GM21390 (cell line): ENCODE results near the gene TSPEAR.

Experiments
- ATAC-seq: cut with Tn5 transposase; IDR thresholded peaks from one replicate; pipeline ENCODE4 v1.9.1; 2021; ENCODE audit not compliant: unreplicated experiment

Gene TSPEAR

GRCh38 chr21:44478124-44478800, 233.1 kb downstream of the TSPEAR start:
- no peak for ATAC-seq

- ATAC-seq = no peak
Measured at GRCh38 chr21:44477712-44478111, 233.7 kb downstream of the TSPEAR start.

GRCh38 chr21:44477131-44477530, 234.2 kb downstream of the TSPEAR start:
- no peak for ATAC-seq

GRCh38 chr21:44475266-44475845, 236.0 kb downstream of the TSPEAR start:
- ATAC-seq = no peak

- ATAC-seq = no peak
Measured at GRCh38 chr21:44473915-44474555, 237.3 kb downstream of the TSPEAR start.

- ATAC-seq = no peak
Measured at GRCh38 chr21:44471996-44472395, 239.4 kb downstream of the TSPEAR start.

GRCh38 chr21:44471341-44471740, 240.0 kb downstream of the TSPEAR start:
- ATAC-seq = no peak

GRCh38 chr21:44467859-44468195, 243.5 kb downstream of the TSPEAR start:
- no peak for ATAC-seq

GRCh38 chr21:44466996-44467858, 244.1 kb downstream of the TSPEAR start:
- no peak for ATAC-seq

GRCh38 chr21:44466351-44466954, 244.9 kb downstream of the TSPEAR start:
- no peak for ATAC-seq

- ATAC-seq = no peak
Measured at GRCh38 chr21:44464351-44464750, 247.0 kb downstream of the TSPEAR start.

GRCh38 chr21:44463724-44464123, 247.6 kb downstream of the TSPEAR start:
- ATAC-seq = no peak

- no peak for ATAC-seq
Measured at GRCh38 chr21:44462834-44463200, 248.6 kb downstream of the TSPEAR start.

- ATAC-seq = no peak
Measured at GRCh38 chr21:44462086-44462833, 249.1 kb downstream of the TSPEAR start.

GRCh38 chr21:44461464-44462001, 249.8 kb downstream of the TSPEAR start:
- ATAC-seq = no peak

GRCh38 chr21:44461005-44461404, 250.4 kb downstream of the TSPEAR start:
- ATAC-seq = no peak

GRCh38 chr21:44460441-44460755, 251.0 kb downstream of the TSPEAR start:
- no peak for ATAC-seq

GRCh38 chr21:44459712-44460440, 251.5 kb downstream of the TSPEAR start:
- no peak for ATAC-seq

GRCh38 chr21:44458971-44459711, 252.2 kb downstream of the TSPEAR start:
- no peak for ATAC-seq
